HG03064 (cell line): ENCODE results near the gene NOXA1.
"Not testable (repeated sequence)": the region's sequence is repeated elsewhere in the genome, so short reads cannot be mapped to it uniquely, and the experiment has no call there.

Source experiments
- ATAC-seq: cut with Tn5 transposase; IDR thresholded peaks from one replicate; pipeline ENCODE4 v1.9.1; 2021; ENCODE audit warnings: low read depth; ENCODE audit not compliant: unreplicated experiment

The NOXA1 gene

DNA sequence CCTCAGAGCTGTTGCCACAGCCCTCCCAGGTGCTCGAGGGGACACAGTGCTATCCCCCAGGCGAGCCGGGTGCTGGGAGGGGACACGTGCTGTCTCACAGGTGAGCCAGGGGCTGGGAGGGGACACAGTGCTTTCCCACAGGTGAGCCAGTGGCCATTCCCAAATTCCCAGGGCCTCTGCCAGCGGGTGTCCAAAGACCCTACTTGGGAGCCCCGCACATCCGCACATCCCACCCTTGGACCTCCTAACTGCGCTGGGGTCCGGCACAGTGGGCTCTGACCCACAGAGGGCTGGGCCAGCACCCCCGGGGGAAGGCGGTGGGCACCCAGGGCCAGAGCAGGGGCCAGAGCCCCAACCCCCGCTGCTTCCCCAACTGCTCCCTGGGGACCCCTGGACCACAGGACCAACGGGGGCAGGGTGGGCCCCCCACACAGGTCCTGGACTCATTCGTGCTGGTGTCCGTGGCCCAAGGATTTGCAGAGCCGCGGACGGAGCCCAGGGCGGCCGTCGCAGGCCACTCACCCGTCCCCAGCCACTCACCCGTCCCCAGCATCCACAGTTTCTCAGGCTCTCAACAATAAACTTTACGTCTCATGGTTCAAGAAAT is 18.1 kb upstream of the NOXA1 start:
- no peak for ATAC-seq

DNA sequence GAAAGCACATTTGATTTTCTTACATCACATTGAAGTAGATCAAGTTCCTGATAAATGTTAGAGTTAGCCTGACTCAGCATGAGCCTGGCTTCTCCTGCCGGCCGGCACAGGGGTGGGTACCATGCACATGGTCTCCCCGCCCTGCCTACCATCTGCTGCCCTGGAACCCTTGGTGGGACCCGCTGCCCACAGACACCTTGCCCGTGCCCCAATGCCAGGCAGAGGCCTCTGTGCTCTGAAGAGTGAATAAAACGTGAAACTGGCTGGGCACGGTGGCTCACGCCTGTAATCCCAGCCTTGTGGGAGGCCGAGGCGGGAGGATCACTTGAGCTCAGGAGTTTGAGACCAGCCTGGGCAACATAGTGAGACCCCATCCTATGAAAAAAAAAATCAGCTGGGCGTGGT is 17.5 kb upstream of the NOXA1 start:
- ATAC-seq: no peak

DNA sequence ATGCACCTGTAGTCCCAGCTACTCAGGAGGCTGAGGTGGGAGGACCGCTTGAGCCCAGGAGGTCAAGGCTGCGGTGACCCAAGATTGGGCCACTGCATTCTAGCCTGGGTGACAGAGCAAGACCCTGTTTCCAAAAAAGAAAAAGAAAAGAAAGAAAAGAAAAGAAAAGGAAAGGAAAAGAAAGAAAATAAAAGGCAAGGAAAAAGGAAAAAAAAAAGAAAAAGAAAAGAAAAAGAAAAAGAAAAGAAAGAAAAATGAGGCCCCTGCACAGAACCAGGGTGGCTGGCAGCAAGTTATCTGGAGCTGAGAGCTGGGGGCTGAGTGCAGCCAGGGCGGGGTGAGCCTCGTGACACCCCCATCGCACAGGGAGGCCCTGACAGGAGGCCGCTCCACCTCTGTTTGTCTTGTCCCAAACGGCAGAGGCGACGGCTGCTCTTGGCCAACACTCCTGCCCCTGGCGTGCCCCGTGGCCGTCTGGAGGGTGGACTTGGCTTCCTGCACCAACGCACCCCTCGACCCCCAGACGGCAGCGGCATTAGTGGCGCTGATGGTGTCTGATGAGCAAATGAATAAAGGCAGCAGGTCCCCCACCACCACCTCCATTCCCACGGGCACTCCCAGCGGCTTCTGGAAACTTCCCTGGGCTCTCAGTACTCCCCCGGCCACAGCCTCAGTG is 17.0 kb upstream of the NOXA1 start:
- no peak for ATAC-seq

DNA sequence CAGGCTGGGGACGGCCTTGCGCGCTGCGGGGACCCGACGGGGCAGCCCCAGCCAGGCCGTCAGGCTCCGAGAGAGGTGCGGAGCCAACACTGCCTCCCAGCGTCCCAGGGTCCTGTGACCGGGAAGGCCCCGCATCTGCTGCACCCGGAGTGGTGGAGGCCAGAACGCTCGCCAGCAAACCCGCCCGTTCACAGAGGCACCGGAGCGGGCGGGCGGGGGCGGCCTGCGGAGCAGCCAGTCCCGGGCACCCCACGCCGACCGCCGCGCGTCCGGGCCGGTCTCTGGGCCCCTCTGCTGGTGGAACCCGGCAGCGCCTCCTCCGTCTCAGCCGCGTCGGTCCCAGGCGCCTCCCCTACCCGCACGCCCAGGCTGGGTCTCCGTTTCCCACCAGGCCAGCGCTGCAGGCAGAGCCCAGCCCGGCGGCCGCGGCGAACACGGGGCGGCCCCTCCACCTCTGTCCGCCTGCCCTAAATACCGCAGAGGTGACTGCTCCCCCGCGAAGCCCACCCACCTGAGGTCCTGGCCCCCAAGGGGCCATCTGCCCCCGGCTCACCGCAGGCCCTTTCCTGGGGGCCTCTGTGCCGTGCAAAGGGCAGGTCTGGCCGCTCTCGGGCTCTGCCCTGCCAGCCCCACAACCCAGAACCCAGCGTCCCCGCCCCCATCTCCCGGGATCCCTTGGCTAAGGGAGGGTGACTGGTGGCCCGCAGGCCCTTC is 16.2 kb upstream of the NOXA1 start:
- ATAC-seq: no peak

DNA sequence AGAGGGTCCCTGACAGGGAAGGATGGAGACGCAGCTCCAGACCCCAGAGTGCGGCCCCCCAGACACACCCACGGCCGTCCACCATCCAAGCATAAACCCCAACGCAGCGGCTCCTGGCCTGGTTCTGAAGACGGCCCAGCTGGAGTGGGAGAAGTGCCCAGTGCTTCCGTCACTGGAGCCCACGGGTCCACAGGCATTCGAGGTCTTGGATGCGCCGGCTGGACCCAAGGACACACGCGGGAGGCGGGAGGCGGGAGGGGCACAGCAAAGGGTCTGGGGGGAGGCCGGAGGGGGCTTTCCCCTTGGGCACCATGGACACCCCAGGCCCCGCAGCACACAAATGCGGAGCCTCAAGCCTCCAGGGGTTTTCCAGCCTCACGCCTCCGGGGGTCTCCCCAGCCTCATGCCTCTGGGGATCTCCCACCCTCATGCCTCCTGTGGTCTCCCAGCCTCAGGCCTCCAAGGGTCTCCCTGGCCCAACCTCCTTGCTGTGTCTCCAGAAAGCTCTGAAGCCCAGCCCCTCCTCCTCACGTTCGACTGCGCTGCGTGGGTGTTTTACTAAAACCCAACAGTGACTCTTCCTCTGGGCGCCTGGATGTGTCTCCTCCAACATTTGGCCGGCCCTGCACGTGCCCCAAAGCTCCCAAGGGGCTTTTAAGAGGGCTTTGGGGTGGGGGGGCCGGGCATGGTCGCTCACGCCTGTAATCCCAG is 15.4 kb upstream of the NOXA1 start:
- ATAC-seq: no peak

DNA sequence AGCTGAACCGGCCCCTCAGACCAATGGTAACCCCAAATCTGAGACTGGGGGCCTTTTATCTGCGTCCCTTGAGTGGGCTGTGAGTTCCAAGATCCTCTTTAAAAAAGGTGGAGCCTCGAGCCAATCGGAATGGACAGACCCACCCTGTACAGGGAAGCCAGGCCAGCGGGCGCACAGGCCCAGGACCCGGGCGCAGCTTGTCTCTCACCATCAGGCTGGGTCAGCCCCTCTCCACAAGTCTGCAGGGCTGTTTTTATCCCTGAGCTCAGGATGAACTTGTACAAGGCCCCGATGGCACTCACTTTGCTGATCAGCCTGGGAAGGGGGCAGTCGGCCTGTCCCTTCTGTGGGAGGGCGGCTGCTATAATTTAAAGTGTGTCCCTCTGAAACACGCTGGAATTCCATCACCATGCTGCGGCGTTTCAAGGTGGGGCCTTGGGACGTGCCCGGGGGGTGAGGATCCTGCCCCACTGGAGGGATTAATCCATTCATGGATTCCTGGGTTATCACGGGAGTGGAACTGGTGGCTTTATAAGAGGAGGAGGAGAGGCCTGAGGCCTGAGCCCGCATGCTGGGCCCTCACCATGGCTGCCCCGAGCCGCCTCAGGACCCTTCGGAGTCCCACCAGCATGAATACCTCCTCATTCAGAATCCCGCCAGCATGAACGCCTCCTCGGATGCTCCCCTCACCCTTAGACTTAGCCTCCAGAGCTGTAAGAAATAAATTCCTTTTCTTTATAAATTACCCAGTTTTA is 14.4 kb upstream of the NOXA1 start:
- ATAC-seq: no peak

DNA sequence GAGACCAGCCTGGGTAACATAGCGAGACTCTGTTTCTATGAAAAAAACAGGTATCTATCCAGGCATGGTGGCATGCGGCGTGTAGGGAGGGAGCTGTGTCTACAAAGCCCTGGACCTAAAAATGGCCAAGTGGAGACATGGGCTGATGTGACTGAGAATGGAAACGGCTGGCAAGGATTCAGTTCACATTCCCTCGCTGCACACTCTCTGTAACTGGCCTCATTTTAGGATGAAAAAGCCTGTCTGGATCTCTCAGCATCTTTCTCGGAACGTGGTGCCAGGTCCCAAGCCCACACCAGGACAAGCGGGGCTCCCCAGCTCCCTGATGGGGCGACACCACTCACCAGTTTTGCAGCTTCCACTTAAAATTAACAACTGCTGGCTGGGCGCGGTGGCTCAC is 13.7 kb upstream of the NOXA1 start:
- no peak for ATAC-seq

DNA sequence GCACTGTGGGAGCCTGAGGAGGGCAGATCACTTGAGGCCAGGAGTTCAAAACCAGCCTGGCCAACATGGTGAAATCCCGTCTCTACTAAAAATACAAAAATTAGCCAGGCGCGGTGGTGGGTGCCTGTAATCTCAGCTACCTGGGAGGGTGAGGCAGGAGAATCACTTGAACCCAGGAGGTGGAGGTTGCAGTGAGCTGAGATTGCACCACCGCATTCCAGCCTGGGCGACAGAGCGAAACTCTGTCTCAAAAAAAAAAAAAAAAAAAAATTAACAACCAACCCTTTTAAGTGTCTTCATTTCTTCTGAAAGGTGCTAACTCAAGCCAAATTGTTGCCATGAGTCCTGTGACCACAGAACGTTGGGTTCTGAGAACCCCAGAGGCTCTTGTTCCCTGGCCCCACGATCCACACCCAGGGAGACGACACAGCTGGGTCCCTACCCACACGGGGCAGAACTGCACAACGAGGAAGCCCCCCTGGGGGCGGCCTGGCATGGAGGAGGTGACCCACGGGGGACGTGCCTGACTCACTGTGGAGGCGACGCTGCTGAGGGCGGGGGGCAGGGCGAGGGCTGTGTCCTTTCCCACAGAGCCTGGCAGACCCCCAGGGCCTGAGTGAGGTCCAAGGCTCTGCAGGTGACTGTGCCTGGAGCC is 12.8 kb upstream of the NOXA1 start:
- not testable (repeated sequence) for ATAC-seq

DNA sequence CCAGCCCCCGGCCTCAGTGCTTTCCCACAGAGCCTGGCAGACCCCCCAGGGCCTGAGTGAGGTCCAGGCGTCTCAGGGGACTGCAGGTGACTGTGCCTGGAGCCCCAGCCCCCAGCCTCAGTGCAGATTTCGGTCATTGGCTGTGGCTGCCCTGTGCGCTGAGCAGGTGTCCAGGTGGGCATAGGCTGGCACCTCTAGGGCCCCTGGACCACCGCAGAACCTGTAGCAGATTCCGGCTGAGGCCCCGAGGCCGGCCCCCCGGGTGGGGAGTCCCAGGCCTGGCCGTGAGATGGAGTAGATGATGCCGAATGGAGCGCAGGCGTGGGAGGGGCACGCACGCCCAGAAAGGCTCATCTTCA is 12.3 kb upstream of the NOXA1 start:
- no peak for ATAC-seq

DNA sequence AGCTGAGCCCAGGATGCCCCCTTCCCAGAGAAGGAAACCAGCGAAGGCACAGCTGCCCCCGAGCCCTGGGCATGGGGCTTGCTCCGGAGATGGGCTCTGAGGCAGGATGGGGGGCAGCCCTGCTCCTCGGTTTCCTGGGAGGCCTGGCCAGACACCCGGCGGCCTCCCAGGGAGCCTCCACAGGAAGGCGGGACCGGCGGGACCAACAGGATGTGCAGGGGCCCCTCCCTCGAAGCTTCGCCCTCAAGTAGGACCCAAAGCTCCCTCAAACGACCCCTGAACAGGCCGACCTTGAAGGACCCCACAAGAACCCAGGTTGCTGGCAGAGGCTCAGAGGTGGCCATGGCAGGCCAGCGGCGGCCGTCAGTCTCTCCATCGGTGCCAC is 11.9 kb upstream of the NOXA1 start:
- no peak for ATAC-seq

DNA sequence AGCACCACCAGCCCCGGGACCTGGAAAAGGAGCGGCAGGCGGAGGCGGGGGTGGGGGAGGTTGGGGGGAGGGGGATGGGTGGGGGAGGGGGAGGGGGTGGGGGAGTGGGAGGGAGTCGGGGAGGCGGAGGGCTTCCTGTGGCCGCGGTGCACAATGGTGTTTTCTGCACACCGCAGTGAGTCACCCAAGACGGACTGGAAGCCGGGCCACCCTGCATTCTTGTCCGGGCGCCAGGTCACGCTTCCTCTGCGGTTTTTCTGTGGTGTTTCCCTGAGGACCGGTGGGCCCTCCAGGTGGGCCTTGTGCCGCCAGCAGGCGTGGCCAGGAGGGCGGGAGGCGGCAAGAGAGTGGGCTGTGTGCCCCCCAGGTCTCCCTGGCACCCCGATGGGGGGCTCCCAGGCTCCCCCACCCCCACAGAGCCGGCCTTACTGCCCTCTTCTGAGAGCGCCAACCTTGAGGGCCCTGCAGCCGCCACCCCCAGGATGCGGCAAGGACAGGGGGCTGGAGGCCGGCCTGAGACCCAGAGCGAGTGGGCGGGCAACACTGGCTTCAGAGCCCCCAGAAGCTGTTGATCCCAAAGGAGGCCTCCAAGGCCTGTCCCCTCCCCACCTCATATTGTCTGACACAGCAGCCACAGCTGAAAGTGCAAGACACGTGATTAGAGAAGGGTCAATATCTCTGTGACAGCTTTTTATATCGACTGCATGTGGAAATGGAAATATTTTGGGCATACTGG is 11.4 kb upstream of the NOXA1 start:
- ATAC-seq: no peak

DNA sequence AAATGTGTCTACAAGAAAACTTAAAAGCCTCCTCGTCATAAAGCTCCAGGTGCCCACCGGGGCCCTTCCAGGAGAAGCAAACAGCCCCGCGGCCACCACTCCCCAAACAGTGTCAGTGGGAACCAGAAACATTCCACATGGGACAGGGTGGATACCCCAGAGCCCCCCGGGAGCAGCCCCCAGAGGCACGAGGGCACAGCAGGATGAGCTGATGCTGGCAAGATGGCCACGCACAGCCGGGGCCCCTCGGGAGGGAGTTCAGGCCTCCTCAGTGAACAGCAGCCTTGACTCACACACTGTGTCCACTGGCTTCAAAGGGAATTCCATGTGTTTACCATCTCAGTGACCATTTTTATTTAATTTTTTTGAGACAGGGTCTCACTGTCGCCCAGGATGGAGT is 10.8 kb upstream of the NOXA1 start:
- ATAC-seq: no peak

DNA sequence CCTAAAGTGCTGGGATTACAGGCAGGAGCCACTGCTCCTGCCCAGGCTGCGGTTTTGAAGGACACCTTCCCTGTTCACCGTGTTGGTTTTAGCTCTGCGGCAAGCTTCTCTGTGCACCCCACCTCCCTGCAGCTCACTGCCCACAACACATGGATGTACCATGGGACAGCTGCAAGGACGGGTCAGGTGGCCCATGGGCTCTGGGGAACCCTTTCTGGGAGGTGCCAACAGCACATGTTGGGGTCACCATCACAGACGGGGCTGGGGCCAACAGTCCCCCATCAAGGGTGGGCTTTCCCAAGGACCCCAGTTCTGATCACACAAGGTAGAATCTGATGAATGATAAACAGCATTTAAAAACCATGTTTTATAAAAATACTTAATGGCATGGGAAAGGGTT is 7.7 kb upstream of the NOXA1 start:
- no peak for ATAC-seq

DNA sequence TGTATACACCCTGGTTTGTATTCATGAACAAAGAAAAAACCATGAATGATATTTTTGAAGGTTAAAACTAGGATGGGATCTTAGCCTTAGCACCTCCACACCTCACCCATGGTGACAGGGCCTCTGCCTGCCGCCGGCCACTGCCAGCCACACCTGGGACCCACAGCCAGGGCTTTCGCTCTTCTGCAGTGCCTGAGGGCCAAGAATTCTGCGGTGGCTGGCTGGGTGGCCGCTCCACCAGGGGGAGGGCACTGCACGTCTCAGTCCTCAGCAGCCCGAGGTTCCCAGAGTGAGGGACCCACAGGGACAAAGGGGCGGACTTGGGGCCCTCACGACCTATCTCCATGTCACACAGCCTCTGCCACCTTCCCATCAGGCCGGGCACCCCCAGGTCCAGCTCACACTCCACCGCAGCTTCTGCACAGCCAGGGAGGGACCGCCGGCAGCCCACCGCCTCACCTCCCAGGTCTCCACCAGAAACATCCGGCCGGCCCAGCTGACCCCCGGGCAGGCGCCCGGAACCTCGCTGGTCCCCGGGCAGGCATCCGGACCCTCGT is 7.1 kb upstream of the NOXA1 start:
- ATAC-seq: no peak

DNA sequence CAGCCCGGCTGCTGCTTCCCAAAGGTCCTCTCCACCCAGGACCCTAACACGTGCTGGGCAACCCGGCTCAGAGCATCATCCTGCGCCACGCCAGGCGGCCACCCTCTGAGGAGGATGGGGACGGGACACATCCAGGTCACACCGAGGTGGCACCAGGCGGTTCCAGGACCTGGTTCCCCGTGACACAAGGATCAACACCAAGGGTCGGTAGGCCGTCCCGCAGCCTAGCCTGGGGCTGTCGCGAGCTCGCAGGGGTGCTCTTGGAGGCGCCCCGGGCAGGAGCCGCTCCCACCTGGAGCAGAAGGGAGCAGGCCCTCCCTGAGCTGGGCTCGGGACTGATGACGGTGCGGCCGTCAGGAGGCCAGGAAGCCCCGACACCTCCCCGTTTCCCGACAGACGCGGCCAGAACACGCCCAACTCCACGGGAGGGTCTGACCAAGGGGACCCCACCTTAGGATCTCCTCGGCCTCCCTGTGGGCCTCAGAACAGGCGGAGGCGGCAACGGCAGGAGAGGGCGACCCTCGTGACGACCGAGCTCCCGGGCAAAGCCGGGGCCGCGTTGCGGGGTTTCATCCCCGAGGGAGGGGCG is 6.5 kb upstream of the NOXA1 start:
- no peak for ATAC-seq

DNA sequence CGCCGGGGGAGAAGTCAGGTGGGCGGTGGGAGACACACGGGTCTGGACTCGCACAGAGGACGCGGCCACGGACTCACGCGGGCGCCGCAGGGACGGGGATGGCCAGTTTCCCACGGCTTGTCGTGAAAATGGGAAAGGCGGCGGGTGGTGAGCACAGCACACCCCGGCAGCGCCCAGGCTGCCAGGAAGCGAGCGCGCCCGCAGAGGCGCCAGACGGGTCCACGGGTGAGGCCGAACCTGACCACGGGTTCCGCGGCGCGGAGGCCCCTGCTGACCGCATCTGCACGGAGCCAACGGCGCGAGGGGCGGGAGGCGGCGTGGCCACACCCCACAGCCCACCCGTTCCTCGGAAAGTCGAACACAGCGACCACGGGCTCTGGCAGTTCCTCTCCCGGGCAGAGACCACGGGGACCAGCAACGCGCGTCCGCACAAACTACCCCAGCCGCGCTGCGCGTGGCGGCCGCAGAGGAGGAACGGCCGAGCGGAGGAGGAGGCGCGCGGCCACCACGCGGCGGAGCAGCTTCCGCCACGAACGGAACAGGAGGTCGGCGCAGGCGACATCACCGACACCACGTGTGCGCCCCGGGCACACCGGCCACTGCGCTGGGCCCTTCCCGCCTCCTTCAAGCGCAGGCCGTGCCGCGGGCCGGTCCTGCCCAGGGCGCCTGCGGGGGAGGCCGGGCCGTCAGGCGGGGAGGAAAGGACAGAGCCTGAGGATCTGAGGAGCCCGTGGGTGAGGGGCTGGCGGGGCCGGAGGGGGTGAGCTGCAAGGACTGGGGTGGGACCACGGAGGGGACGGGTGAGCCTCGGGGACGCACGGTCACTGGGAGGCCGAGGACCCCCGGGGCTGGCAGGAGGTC is 5.8 kb upstream of the NOXA1 start:
- no peak for ATAC-seq

DNA sequence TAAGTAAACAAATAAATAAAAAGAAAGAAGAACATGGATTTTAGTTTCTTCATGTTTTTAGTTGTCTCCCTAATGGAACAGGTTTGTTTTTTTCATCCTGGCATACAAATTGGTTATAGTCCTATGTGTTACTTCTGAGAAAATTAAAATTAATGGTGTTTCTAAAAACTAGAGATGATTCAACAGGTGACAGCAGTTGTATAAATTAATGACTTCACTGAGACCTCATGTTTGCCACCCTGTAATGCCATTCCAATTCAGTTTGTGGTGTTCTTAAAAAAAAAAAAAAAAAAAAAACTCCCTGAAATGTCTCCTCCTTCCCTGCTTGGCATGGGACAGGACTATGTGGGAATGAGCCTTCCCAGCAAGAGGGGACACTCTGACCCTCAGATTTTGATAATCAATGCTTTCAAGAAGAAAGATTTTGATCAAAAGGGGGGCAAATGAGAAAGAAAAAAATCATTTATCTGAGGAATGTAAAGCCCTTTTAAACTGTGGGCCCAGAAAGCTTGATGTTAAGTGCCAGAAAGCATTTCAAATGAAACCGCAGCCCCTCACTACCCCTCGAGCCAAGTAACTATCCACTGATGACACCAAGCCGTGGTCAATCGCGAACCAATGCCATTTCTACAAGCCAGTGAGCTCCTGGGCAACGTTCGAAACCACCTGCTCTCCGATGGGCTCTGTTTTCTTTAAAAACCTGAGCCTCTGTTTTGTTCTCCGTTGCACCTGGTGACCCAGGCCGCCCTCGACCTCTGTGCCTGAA is 1.2 kb upstream of the NOXA1 start:
- no peak for ATAC-seq
